Smooth muscle cell (in vitro differentiated cells): ENCODE measurements around the gene DCHS1. TPM values are rescaled to one million over a fixed set of nuclear protein-coding genes. Genes with fewer than 3 reads are reported as not detected.

Experiments used
- DNase-seq: peaks from one replicate; lab custom pipeline; 2025; ENCODE audit not compliant: unreplicated experiment; lab: John Stamatoyannopoulos, UW
- H2AFZ ChIP-seq: fragments of 200-600 bp; sonication (generic); 2 replicates; pipeline ENCODE4 v1.6.0; 2016; ENCODE audit warnings: antibody characterized with exemption, low read depth, mild to moderate bottlenecking
- H3F3A ChIP-seq: fragments of 200-600 bp; sonication (generic); 2 replicates; pipeline ENCODE4 v1.6.0; 2017; ENCODE audit warnings: antibody characterized with exemption, low read depth
- H3K27ac ChIP-seq: fragments of 200-600 bp; sonication (generic); 2 replicates; pipeline ENCODE4 v1.5.1; 2016; ENCODE audit warnings: low read depth, mild to moderate bottlenecking
- H3K27me3 ChIP-seq: fragments of 200-600 bp; sonication (generic); 2 replicates; pipeline ENCODE4 v1.6.1; 2016; ENCODE audit warnings: low read depth, mild to moderate bottlenecking
- H3K36me3 ChIP-seq: fragments of 200-600 bp; sonication (generic); 2 replicates; pipeline ENCODE4 v1.5.1; 2016; ENCODE audit warnings: low read depth
- H3K4me1 ChIP-seq: fragments of 200-600 bp; sonication (generic); 2 replicates; pipeline ENCODE4 v1.5.1; 2016; ENCODE audit warnings: low read depth
- H3K4me2 ChIP-seq: fragments of 200-600 bp; sonication (generic); 2 replicates; pipeline ENCODE4 v1.6.0; 2016; ENCODE audit warnings: mild to moderate bottlenecking
- H3K4me3 ChIP-seq: fragments of 200-600 bp; sonication (generic); 2 replicates; pipeline ENCODE4 v1.5.1; 2016; ENCODE audit warnings: mild to moderate bottlenecking
- H3K79me2 ChIP-seq: fragments of 200-600 bp; sonication (generic); 2 replicates; pipeline ENCODE4 v1.6.0; 2016; ENCODE audit warnings: low read depth, mild to moderate bottlenecking
- H3K9ac ChIP-seq: fragments of 200-600 bp; sonication (generic); 2 replicates; pipeline ENCODE4 v1.6.0; 2016; ENCODE audit warnings: low read depth
- H3K9me3 ChIP-seq: fragments of 200-600 bp; sonication (generic); replicated peaks from 2 replicates; pipeline ENCODE4 v1.5.1; 2016; ENCODE audit warnings: low read depth
- H4K20me1 ChIP-seq: fragments of 200-600 bp; sonication (generic); 2 replicates; pipeline ENCODE4 v1.6.0; 2016; ENCODE audit warnings: low read depth
- WGBS: methylation state at CpG from one replicate; pipeline ENCODE4 v1.1.7; 2016; ENCODE audit warnings: low lambda C conversion rate; 5-methylcytosine and 5-hydroxymethylcytosine counted together
- polyA plus RNA-seq: library from polyadenylated mRNA; unstranded; fragments of >200 nt; fragmentation: Nextera tagmentation; extraction: Ambion mirVana; gene quantifications from 2 replicates; pipeline ENCODE4 v1.2.1, GENCODE V29; 2016
- total RNA-seq: library from RNA; depleted of rRNA; stranded (reverse); fragments of >200 nt; gene quantifications from 2 replicates; pipeline ENCODE4 v1.2.3, GENCODE V29; 2014
- TF ChIP-seq, protein P1 (sequence below): fragments of 200-600 bp; sonication (generic); IDR thresholded peaks from 2 replicates; pipeline ENCODE4 v1.5.1; 2017; ENCODE audit warnings: borderline replicate concordance, mild to moderate bottlenecking, antibody characterized with exemption; ENCODE audit not compliant: insufficient read depth, poor library complexity, severe bottlenecking

The DCHS1 gene
- total and polyA plus RNA-seq, 2 experiments from 2014 or later, result 24.5 to 34.2 TPM

- no peak overlapping the region for H3K9ac ChIP-seq
- no peaks in the 10 kb centered on the region for H4K20me1 ChIP-seq
- TF ChIP-seq, protein P1, sequence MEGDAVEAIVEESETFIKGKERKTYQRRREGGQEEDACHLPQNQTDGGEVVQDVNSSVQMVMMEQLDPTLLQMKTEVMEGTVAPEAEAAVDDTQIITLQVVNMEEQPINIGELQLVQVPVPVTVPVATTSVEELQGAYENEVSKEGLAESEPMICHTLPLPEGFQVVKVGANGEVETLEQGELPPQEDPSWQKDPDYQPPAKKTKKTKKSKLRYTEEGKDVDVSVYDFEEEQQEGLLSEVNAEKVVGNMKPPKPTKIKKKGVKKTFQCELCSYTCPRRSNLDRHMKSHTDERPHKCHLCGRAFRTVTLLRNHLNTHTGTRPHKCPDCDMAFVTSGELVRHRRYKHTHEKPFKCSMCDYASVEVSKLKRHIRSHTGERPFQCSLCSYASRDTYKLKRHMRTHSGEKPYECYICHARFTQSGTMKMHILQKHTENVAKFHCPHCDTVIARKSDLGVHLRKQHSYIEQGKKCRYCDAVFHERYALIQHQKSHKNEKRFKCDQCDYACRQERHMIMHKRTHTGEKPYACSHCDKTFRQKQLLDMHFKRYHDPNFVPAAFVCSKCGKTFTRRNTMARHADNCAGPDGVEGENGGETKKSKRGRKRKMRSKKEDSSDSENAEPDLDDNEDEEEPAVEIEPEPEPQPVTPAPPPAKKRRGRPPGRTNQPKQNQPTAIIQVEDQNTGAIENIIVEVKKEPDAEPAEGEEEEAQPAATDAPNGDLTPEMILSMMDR, result no peak
- DNase-seq, result no peak
- no peak overlapping the region for H3K4me3 ChIP-seq
- H2AFZ ChIP-seq, result no peak overlapping the region
- no peaks in the 10 kb centered on the region for H3K4me1 ChIP-seq
- no peaks in the 10 kb centered on the region for H3F3A ChIP-seq
- H3K27me3 ChIP-seq, result no peaks in the 10 kb centered on the region
- peaks cover 12% of the 10 kb centered on the region for H3K36me3 ChIP-seq
- WGBS, result 93% methylated on average over 1 of the region's 1 CpG
- H3K4me2 ChIP-seq, result no peak overlapping the region
- no peak overlapping the region for H3K27ac ChIP-seq
- peaks cover 7% of the 10 kb centered on the region for H3K9me3 ChIP-seq
- peaks cover 2% of the 10 kb centered on the region for H3K79me2 ChIP-seq
Measured at GRCh38 chr11:6583584-6583983, 72.0 kb downstream of the DCHS1 start.

- Histone ChIP-seq H3K4me1 (no peaks in the 10 kb centered on the region), H3K9me3 (peaks cover 4% of the 10 kb centered on the region), H3K4me2 (no peak overlapping the region), H3K9ac (no peak overlapping the region), H3K27ac (no peak overlapping the region), H3K27me3 (no peaks in the 10 kb centered on the region), H4K20me1 (no peaks in the 10 kb centered on the region), H3F3A (no peaks in the 10 kb centered on the region), H3K36me3 (peaks cover 12% of the 10 kb centered on the region), H3K79me2 (peaks cover 2% of the 10 kb centered on the region), H2AFZ (no peak overlapping the region), H3K4me3 (no peak overlapping the region)
- no peak for DNase-seq
- 100% methylated on average over 1 of the region's 2 CpGs for WGBS
- TF ChIP-seq, protein P1, result no peak
Measured at GRCh38 chr11:6579681-6580080, 75.9 kb downstream of the DCHS1 start.

DNA sequence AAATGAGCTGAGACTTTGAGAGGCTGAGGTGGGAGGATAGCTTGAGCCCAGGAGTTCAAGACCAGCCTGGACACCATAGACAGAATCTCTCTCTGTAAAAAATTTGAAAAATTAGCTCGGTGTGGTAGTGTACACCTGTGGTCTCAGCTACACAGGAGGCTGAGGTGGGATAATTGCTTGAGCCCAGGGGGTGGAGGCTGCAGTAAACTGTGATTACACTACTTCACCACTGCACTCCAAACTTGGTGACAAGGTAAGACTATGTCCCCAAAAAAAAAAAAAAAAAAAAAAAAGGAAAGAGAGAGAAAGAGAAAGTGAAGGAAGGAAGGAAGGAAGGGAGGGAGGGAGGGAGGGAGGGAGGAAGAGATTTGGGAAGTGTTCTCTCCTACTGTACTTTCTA lies 77.5 kb downstream of the DCHS1 start:
- Histone ChIP-seq H3K27me3 (no peaks in the 10 kb centered on the region), H3K4me2 (no peak overlapping the region), H3K27ac (no peak overlapping the region), H3K4me1 (no peaks in the 10 kb centered on the region), H3K9me3 (no peaks in the 10 kb centered on the region), H3K9ac (no peak overlapping the region), H3K79me2 (peaks cover 2% of the 10 kb centered on the region), H4K20me1 (no peaks in the 10 kb centered on the region), H3F3A (no peaks in the 10 kb centered on the region), H3K36me3 (peaks cover 4% of the 10 kb centered on the region), H3K4me3 (no peak overlapping the region), H2AFZ (no peak overlapping the region)
- TF ChIP-seq, protein P1, result no peak
- WGBS, result 100% methylated on average over 1 of the region's 1 CpG
- DNase-seq, result no peak

GRCh38 chr11:6576471-6577373 lies 78.9 kb downstream of the DCHS1 start:
- no peaks in the 10 kb centered on the region for H3K36me3 ChIP-seq
- no peak for DNase-seq
- H3K9ac ChIP-seq, result no peak overlapping the region
- H4K20me1 ChIP-seq, result no peaks in the 10 kb centered on the region
- no peaks in the 10 kb centered on the region for H3K4me1 ChIP-seq
- H3K79me2 ChIP-seq, result no peaks in the 10 kb centered on the region
- no peaks in the 10 kb centered on the region for H3F3A ChIP-seq
- TF ChIP-seq, protein P1, result no peak
- no peak overlapping the region for H3K27ac ChIP-seq
- H3K27me3 ChIP-seq, result no peaks in the 10 kb centered on the region
- WGBS, result 64% methylated on average over 6 of the region's 6 CpGs
- no peak overlapping the region for H2AFZ ChIP-seq
- no peak overlapping the region for H3K4me3 ChIP-seq
- H3K9me3 ChIP-seq, result no peaks in the 10 kb centered on the region
- H3K4me2 ChIP-seq, result no peak overlapping the region
